ENCODE measurements around the gene DNAJC4.
"Not testable (repeated sequence)": the region's sequence is repeated elsewhere in the genome, so short reads cannot be mapped to it uniquely, and the experiment has no call there.

DNAJC4 gene

DNA sequence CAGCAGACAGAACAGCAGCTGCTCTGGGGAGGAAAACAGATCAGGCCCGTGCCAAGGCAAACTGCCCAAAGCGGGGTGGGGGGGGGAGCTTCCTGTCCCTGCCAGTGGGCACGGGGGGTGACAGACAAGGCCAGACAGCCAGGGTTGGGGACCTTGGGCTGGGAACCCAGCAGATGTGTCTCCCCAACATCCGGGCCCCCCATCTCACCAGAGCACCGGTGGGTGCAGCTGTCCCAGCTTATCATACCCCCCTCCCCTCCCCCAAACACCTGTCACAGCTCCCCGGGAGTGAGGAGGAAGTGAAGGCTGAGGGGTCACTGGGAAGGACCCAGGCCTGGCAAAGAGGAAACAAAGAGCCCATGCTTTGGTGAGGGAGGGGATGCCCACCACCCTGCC, 15.1 kb downstream of the DNAJC4 start:
- peak; percentile 29 for DNase-seq (ENCODE audit: low read depth)

DNA sequence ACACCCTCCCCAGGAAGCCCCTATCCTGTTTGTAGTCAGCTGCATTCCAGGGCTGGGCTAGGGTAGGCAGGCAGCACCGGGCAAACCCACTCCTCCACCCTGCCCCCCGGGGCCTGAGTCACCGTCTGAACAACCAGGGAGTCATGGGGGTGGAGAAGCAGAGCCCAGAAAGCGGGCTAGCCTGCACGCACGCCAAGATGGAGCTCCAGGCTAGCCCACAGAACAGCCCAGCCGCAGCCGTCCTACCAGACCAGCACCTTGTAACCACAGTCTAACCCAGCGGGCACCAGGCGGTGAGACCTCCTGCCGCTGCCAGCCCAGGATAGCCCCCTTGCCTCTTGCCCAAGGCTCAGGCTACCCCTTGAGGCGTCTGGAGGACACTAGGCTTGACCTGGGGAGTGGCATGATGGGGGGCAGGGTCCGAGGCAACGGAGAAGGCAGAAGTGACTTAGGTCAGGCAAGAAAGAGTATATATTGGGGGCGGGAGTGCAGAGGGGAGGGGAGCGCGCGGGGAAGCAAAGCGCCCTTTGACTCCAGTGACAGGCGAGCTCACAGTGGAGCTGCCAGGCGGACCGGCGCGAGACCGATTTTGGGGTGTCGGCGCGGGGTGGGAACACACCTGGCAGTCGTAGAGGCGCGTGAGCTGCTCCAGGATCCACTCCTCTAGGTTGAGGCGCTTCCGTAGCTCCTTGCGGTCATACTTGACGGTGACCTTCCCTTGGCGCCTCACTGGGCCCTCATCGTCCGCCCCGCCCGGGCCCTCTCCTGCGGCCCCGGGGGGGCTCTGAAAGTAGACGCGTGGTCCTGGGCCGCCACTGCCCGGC, 15.7 kb downstream of the DNAJC4 start:
- DNase-seq (ENCODE audit: low read depth) = peak; percentile 97

DNA sequence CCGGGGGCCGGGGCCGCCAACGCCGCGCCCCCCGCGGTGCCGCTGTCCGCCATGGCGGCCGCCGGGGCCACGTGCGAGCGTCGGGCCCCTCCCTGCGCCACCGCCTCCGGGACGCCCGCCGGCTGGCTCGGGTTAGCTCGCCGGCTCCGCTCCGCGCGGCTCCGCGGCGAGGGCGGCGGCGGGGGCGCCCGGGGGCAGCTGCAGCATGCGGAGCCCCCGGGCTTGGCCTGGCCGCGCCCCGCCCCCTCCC, 16.2 kb downstream of the DNAJC4 start:
- DNase-seq (ENCODE audit: low read depth) = not testable (repeated sequence)

DNA sequence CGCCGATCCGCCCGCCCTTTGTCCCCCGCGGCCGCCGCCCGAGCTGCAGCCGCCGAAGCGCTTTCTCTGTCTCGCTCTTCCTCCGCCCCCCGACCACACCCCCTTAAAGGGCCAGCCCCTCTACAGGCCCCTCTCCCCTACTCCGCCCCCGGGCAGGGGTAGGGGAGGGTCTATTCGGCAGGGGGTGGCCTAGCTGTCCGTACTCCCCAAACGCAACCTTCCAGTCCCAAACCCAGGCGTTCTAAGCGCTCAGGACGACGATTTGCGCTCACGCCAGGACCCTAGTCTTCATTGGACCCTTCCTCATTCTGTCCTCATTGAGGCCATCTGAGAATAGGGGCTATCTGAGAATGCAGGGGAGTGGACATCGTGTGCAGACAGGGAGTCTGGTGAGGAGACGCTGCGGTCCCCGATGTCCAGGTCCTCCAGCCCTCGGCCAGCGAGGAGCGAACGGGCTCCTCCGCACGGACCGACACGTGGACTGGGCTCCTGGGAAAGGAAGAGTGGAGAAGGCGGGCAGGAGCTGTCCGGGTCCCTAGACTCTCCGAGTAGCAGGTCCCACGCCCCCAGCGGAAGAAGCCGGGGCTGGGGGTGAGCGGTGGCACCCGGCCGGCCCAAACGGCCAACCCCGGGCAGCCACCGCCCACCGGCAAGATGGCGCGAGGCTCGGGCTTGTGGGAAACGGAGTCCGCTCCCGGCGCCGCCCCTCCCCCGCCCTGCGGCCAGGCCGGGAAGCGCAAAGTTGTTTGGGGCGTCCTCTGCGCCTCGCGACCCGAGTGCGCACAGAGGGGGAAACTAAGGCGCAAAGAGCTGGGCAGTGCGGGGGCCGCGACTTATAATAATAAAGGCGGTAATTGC, 16.8 kb downstream of the DNAJC4 start, which contains the start of gene PPP1R14B:
Gene PPP1R14B, minus strand, starts transcription at position 73 of the 858 bp plus-strand sequence. CDS start 270 bp downstream, outside the sequence.
- peak; percentile 88 for DNase-seq (ENCODE audit: low read depth)

DNA sequence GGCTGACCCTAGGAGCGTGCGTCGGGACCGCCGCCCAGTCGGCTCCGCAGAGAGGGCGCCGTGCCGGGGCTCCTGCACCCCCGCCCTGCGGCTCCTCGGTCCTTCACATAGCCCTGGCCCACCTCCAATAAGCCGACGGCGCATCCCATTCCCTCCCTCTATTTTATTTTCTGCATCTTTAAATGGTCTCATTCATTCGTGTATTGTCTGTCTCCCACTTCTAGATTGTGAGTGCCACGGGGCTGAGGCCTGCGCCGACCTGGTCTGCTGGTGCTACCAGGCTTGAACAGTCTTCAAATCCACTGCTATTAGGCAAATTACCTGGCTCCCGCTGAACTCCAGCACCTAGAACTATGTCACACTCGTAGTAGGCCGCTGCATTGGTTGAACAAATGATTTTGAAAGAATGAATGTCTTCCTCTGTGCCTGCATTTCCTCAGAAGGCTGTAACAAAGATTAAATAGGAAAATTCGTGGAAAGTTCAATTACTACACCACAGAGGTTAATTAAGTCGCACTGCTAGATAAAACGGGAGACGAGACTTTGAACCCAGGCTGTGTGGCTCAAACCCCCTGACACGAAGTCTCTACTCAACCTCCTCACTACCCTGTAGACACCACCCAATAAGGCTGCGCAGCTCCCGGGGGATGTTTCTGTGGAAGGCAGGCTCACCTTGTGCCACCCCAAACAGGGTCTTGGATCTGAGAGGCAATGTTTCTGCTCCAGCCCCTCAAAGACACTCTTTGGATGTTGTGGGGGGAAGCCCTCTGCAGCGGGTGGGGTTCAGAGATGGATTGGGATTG, 17.6 kb downstream of the DNAJC4 start:
- DNase-seq (ENCODE audit: low read depth) = no peak

DNA sequence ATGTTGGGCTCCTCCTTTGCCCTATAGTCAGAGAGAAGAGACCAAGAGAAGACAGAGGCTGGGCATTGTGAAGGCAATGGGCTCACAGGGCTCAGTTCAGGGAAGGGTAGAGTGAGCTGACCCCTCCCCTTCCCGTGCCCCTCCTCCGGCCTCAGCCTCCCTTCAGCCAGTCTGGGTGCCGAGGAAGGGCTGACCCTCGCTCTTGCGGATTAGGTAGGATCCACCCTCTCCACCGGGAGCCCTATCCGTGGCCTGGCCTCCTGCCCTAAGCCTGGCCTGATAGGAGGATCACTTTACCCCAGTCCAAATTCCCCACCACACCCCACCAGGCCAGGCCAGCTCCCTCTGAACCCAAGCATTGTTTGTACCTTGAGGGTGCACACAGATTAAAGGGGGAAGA, 18.2 kb downstream of the DNAJC4 start:
- no peak for DNase-seq (ENCODE audit: low read depth)

DNA sequence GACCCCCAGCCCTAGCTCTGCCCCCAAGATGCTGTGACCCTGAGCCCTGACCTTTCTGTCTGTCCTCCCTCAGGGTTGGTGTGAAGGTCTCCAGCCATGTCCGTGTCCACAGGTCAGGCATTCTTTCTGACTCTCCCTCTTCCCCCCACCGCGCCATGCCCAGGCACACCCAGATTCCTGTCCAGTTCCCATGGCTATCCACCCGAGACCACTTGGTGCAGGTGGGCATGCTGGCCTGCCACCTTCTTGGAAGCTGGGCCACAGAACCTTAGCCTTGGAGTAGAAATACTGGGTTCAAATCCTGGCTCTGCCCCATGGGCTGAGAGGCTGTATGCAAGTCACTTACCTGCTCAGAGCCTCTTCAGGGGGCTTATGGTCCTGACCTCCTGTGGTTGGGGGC, 18.7 kb downstream of the DNAJC4 start:
- no peak for DNase-seq (ENCODE audit: low read depth)

DNA sequence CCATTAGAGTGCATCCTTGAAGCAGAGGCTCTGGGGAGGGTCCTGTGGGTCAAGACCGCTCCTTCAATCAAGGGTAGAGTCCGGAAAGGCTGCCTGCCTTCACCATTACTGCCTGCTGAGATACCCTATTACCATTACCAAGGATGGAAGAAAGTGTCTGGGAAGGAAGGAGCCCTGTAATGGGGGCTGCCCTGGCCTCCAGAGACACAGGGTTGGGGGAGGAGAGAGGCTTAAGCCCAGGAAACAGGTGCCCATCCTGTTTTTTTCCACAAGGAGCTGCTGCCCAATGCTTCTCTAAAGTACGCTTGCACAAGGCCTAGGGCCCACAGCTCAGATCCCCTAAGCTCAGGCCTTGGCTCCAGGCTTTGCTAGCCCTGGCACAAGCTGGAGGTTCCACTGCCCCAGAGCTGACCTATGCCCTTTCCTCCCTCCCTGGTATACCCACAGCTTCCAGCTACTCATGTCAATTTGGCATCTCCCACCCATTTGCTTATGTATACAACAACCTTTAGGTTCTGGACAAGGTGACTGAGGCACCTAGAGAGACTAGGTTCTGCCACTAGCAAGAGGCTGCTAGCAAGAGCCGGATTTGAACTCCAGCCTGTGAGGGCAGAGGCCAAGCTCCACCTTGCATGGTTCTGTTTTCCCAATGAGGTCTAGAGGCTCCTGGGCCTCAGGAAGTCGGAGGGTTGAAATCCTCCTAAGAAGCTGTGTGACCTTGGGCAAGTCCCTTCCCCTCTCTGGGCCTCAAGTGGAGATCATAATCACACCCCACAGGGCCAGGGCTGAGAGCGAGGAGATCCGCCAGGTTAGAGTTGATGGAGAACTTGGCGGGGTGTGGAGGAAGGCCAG, 19.4 kb downstream of the DNAJC4 start:
- no peak for DNase-seq (ENCODE audit: low read depth)

DNA sequence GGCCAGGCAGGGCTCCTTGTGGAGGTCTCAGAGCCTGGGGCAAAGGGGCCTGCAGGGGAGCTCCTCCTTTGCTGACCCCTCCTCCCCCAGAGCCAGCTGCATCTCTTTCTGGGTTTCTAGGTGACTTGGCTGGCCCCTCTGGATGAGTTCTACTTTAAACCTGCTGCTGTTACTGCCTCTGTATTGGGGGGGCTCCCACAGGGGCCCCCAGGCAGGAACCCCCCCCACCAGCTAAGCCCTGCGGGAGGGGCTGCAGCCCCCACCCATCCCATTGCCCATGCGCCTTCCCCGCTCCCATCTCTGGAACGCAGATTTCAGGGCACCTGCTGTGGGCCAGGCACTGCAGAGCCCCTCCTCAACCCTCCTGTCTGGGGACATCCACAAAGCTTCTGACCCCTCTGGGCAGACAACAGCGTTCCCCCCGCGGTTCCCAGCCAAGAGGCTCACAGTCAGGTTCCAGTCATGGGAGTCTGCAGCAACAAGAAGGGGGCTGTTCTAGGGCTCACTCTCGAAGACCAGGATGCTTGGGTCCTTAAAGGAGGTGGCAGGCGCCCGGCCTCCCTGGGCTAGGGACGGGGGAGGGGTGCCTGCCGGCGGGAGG, 20.2 kb downstream of the DNAJC4 start:
- no peak for DNase-seq (ENCODE audit: low read depth)

DNA sequence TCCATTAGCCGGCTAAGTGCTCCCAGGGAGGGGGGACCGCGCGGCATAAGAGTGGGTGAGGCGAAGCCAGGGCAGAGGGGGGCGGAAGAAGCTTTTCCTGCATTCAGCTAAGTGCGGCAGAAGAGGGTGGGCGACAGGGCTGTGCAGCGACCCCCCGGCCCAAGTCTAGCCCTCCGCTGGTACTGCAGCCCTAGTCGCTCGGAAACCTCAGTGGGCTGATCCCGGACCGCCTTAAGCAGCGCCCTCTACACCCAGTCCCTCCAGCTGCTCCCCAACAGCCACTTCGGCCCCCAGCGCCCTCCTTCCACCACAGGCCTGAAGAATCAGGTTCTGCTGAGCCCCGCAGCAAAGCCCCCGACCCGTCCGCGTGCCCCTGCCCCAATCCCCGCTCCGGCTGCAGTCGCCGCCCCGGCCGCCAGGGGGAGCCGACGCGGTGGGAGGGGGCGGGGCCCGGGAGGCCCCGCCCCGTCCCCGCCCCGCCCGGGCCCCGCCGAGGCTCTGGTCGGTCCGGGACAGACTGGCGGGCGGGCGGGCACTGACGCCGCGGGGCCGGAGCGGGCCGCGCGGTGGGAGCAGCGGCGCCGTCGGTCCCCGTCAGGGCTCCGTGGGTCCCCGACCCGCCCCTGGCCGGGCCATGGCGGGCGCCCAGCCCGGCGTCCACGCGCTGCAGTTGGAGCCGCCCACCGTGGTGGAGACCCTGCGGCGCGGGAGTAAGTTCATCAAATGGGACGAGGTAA, 20.8 kb downstream of the DNAJC4 start, which contains the start of gene PLCB3:
Gene PLCB3, plus strand, starts transcription at position 515 of the 737 bp plus-strand sequence. Its CDS starts 120 bp downstream, at position 635.
- DNase-seq (ENCODE audit: low read depth) = peak; percentile 58

DNA sequence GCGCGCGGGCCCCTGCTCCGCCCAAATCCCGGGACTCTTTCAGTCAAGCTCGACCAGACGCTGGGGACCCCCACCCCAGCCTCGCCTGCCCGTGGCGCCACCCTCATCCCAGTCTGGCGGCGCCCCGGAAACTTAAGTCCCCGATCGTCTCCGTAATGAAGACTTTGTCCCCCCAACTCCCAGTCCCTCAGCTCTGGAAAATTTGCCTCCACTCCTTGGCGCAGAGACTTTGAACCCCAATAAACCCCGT, 21.3 kb downstream of the DNAJC4 start:
- DNase-seq (ENCODE audit: low read depth) = no peak

DNA sequence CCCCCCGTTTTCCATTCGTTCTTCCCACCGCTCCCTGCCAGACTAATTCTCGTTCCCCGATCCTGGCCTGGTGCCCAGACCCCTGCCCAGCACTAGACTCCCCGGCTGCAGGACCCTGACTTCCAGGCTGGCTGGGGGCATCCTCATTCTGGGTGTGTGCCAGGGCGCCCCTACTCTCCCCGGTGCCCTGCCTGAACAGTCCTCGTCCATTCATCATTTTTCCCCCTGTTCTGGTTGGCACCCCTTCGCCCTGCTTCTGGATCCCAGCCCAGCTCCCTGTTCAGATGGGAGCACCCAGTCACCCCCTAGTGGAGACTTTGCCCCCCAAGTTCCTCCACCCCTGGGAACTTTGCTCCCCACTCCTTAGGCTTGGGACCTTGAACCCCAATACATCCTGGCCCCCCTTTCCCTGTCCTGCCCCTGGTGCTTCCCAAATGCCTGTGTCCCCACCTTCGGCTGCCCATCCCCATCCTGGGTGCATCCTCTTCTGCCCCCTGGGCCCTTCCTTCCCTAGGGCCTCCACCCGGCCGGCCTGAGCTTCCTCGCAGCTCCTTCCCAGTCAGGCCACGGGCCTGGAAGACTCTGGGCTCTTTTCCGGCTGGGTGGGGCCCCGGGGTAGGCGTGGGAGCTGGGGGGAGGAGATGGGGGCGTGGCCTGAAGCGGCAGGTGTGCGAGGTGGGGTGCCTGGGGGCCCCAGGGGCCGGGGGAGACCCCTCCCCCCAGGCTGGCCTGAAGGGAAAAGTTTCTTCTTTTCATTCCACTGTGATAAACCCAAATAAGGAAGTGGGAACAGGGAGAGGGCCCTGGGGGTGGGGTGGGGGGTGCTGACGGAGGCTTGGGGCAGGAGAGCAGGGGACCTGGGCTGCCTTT, 21.9 kb downstream of the DNAJC4 start:
- peak; percentile 78 for DNase-seq (ENCODE audit: low read depth)

DNA sequence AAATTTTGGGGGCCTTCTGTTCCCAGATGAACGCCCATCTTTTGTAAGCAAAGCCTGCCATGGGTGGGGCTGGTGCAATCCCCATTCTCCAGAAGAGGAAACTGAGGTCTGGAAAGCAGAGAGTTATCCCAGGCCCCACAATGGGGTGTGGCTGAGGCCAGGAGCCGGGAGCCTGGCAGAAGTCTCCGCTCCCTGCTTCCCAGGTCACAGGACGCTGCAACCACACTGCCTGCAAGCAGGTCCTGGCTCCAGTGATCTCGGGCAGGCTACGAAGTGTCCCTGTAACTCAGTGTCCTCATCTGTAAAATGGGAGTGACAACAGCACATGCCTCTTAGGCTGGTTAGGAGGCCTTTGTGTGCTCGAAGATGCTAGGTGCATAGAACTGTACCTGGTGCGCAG, 22.7 kb downstream of the DNAJC4 start:
- no peak for DNase-seq (ENCODE audit: low read depth)

DNA sequence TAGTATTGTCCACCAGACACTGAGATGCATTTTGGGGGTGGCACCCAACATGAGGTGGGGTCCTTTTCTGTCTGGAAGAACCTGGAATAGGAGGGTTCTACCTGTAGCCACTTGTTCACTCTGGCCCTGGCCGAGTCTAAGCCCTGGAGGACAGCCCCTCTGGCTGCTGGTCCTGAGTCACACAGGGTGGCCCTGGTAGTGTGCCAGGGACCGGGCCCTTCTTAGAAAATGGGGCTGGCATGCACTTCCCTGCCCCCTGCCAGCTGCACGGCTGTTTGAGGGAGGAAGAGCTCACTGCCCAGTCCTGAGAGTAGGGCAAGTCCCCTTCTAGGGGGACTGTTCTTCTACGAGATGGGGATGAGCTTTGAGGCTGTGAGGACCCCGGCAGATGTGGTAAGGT, 23.1 kb downstream of the DNAJC4 start:
- no peak for DNase-seq (ENCODE audit: low read depth)

DNA sequence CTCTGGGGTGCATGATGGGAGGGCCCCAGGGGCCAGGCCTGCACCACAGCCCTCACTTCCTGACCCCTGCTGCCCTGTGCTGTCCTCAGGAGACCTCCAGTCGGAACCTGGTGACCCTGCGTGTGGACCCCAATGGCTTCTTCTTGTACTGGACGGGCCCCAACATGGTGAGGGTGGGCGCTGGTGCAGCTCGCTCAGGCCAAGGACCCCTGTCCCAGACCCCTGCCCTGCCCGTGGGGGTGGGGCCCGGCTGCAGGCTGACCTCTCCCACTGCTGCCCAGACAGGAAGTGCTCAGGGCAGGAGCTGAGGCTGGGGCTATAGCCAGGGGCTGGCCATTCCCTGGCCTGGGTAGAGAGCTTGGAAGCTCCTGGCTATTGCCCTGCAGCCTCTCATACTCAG, 24.0 kb downstream of the DNAJC4 start:
- no peak for DNase-seq (ENCODE audit: low read depth)

DNA sequence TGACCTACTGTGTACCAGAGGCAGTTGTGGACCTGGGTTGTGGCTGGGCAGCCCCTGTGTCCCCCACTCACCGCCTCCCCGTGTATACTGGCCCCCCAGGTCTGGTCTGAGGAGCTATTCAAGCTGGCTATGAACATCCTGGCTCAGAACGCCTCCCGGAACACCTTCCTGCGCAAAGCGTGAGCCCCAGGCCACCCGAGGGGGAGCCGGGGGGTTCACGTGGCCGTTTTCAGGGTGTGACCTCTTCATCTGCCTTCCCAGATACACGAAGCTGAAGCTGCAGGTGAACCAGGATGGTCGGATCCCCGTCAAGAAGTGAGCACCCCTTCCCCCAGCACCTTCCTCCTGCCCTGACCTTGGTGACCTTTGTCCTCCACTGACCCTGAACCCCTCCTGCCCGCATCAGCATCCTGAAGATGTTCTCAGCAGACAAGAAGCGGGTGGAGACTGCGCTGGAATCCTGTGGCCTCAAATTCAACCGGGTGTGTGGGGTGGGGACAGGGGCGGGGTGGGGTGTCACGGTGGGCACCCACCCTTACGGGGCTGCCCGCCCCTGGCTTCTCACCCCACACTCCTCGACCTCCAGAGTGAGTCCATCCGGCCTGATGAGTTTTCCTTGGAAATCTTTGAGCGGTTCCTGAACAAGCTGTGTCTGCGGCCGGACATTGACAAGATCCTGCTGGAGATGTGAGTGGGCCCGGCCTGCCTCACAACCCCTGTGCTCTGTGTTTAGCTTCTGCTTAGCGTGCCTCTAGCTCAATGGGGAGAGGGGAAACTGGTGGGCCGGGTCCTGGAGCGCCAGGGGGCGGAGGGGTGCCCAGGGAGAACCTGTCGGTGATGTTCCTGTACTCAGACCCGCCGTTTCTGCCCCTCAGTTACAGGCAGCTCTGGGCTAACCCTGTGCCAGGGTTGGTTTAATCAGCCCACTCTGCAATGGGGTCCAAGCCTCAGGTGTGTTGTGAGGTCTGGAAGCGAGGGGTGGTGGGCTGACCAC, 25.1 kb downstream of the DNAJC4 start:
- no peak for DNase-seq (ENCODE audit: low read depth)

DNA sequence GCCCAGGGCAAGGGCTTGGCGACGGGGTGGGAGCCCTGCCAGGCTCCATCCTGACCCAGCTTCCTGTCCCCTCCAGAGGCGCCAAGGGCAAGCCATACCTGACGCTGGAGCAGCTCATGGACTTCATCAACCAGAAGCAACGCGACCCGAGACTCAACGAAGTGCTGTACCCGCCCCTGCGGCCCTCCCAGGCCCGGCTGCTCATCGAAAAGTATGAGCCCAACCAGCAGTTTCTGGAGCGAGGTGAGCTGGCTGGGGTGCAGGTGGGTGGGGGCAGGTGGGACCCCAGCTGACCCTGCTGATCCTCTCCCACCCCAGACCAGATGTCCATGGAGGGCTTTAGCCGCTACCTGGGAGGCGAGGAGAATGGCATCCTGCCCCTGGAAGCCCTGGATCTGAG, 26.0 kb downstream of the DNAJC4 start:
- DNase-seq (ENCODE audit: low read depth) = no peak

DNA sequence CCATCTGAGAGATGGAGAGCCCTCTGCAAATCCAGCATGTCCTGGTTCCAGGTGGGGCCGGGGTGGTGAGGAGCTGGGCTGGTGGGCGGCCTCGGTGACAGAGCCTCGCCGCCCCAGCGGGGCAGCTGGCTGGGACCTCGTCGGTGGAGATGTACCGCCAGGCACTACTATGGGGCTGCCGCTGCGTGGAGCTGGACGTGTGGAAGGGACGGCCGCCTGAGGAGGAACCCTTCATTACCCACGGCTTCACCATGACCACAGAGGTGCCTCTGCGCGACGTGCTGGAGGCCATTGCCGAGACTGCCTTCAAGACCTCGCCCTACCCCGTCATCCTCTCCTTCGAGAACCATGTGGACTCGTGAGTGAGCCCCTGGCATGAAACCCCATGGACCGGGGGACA, 28.0 kb downstream of the DNAJC4 start:
- DNase-seq (ENCODE audit: low read depth) = no peak
